Right atrium auricular region (tissue), 2 donors: ENCODE measurements around the gene RASGRP1. TPM values are rescaled to one million over a fixed set of nuclear protein-coding genes. Genes with fewer than 3 reads are reported as not detected.

Experiments used
- DNase-seq: peaks from one replicate; pipeline ENCODE4 v3.0.0-alpha.2; 2019; ENCODE audit warnings: low spot score
- H3K27ac ChIP-seq, 2 donors: fragments of 200-600 bp; sonication (generic); 1 replicate in 1 of 2; 2 replicates in 1 of 2; pipeline ENCODE4 v1.5.1; 2016 to 2019
- H3K27me3 ChIP-seq, 2 donors: fragments of 200-600 bp; sonication (generic); one replicate each; pipeline versions ENCODE4 v1.5.1 to v1.6.0; 2017 to 2019
- H3K36me3 ChIP-seq: fragments of 200-600 bp; sonication (generic); one replicate; pipeline ENCODE4 v1.5.1; 2016
- H3K4me1 ChIP-seq, 2 donors: fragments of 200-600 bp; sonication (generic); one replicate each; pipeline versions ENCODE4 v1.5.1 to v1.6.0; 2017 to 2019
- H3K4me3 ChIP-seq, 2 donors: fragments of 200-600 bp; sonication (generic); 1 replicate in 1 of 2; 2 replicates in 1 of 2; pipeline ENCODE4 v1.5.1; 2017 to 2019; ENCODE audit warnings: mild to moderate bottlenecking in 1 of 2, moderate library complexity in 1 of 2
- H3K9me3 ChIP-seq, 2 donors: fragments of 200-600 bp; sonication (generic); one replicate each; pipeline ENCODE4 v1.5.1; 2019
- total RNA-seq, 2 donors: library from RNA; depleted of rRNA; stranded (reverse); fragments of >200 nt; gene quantifications; one replicate each; pipeline ENCODE4 v1.1.0, GENCODE V29; 2016
- TF ChIP-seq, protein P1 (sequence below), 2 donors: fragments of 200-600 bp; sonication (generic); IDR thresholded peaks; one replicate each; pipeline ENCODE4 v1.5.1; 2019; ENCODE audit warnings: antibody characterized with exemption in 2 of 2

RASGRP1 gene
- total RNA-seq, 2 donors from 2014 or later, result 2.1 to 4.4 TPM

- no peaks in the 10 kb centered on the region for H3K36me3 ChIP-seq
- peaks cover 0 to 2% of the 10 kb centered on the region in 2 donors for H3K4me1 ChIP-seq
- no peak overlapping the region for H3K27ac ChIP-seq
- no peaks in the 10 kb centered on the region for H3K27me3 ChIP-seq
- no peaks in the 10 kb centered on the region for H3K9me3 ChIP-seq
- TF ChIP-seq, protein P1, sequence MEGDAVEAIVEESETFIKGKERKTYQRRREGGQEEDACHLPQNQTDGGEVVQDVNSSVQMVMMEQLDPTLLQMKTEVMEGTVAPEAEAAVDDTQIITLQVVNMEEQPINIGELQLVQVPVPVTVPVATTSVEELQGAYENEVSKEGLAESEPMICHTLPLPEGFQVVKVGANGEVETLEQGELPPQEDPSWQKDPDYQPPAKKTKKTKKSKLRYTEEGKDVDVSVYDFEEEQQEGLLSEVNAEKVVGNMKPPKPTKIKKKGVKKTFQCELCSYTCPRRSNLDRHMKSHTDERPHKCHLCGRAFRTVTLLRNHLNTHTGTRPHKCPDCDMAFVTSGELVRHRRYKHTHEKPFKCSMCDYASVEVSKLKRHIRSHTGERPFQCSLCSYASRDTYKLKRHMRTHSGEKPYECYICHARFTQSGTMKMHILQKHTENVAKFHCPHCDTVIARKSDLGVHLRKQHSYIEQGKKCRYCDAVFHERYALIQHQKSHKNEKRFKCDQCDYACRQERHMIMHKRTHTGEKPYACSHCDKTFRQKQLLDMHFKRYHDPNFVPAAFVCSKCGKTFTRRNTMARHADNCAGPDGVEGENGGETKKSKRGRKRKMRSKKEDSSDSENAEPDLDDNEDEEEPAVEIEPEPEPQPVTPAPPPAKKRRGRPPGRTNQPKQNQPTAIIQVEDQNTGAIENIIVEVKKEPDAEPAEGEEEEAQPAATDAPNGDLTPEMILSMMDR (IDR thresholded peaks at IDR 0.05), result no peak
- DNase-seq, result no peak
- H3K4me3 ChIP-seq, result no peak overlapping the region
These were observed 23.6 kb downstream of the RASGRP1 start for GRCh38 chr15:38541026-38541425.

- H3K27ac ChIP-seq, result no peak overlapping the region
- TF ChIP-seq, protein P1 (IDR thresholded peaks at IDR 0.05), result no peak
- H3K4me3 ChIP-seq, result no peak overlapping the region
- H3K36me3 ChIP-seq, result no peaks in the 10 kb centered on the region
- H3K4me1 ChIP-seq, result peaks cover 0 to 8% of the 10 kb centered on the region in 2 donors
- no peaks in the 10 kb centered on the region for H3K9me3 ChIP-seq
- no peaks in the 10 kb centered on the region for H3K27me3 ChIP-seq
- DNase-seq, result no peak
These were observed 24.1 kb downstream of the RASGRP1 start for GRCh38 chr15:38540510-38540909.

DNA sequence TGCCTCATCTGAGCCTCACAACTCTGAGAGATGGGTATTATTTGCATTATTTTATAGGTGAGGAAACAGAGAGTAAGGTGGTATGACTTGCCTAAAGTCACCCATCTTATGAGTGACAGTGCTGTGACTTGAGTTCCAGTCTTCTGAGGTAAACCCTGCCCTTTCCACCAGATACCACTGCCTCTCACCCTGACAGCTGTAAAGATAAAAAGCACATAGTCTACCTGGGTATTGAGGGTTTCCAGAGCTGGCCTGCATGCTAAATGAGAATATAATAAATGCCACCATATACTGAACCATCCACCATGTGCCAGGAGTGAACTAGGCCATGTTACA lies 25.6 kb downstream of the RASGRP1 start:
- no peak overlapping the region for H3K4me3 ChIP-seq
- H3K9me3 ChIP-seq, result no peaks in the 10 kb centered on the region
- H3K27ac ChIP-seq, result no peak overlapping the region
- no peaks in the 10 kb centered on the region for H3K27me3 ChIP-seq
- H3K4me1 ChIP-seq, result peaks cover 0 to 15% of the 10 kb centered on the region in 2 donors
- no peak for DNase-seq
- no peaks in the 10 kb centered on the region for H3K36me3 ChIP-seq
- TF ChIP-seq, protein P1 (IDR thresholded peaks at IDR 0.05), result no peak

DNA sequence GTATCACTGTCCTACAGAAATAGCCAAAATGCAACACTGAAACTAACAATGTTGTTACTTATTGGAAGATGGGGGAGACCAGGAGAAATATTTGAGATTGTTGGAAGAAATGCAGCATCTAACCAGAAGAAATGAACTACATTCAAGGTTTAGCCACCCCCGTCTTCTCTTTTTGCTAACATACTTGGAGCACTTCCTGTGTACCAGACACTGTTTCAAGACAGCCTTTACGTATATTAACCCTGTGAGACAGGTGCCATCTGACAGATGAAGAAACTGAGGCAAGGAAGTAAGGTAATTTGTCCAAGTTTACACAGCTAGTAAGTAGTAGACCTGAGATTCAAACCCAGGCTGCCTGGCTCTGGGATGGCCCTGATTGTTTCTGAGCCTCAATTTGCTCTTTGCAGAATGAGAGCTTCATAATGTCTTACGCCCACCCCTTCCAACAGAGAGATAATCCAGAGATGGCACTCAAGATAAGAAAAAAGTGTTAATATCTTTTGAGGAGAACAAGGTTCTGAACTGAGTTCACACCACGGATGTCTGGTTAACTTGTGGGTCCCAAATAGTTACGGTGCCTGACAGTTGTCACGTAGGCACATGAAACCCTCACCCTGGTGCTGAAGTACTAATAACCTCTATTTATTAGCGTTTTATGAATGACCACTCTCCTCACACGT lies 26.1 kb downstream of the RASGRP1 start:
- Histone ChIP-seq H3K4me1 (peaks cover 0 to 15% of the 10 kb centered on the region in 2 donors), H3K36me3 (no peaks in the 10 kb centered on the region), H3K9me3 (no peaks in the 10 kb centered on the region), H3K27ac (no peak overlapping the region), H3K4me3 (no peak overlapping the region), H3K27me3 (no peaks in the 10 kb centered on the region)
- no peak for DNase-seq
- TF ChIP-seq, protein P1 (IDR thresholded peaks at IDR 0.05), result no peak

DNA sequence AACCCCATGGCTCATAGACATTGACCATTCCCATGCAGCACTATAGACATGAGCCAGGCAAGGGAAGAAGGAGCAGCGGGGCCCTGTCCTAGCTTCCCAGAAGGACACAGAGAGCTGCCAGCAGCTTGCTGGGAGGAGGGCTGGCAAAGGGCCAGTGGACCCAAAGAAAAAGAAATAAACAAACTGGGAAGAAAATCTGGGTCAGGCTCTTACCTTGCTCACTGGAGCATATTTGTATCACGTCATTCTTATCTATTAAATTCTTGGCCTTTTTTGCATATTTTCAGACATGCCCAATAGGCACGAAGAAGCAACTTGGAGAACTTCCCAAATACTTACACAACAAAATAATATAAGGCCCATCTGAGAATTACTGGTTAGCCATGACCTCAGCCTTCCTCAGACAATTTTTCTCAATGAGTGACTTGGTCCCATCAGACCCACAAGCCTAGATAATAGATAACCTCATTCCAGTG lies 28.4 kb downstream of the RASGRP1 start:
- peak; percentile 65 for DNase-seq
- peak overlapping the region; percentile 1 to 29 for H3K27ac ChIP-seq
- H3K4me1 ChIP-seq, result peaks cover 0 to 15% of the 10 kb centered on the region in 2 donors
- TF ChIP-seq, protein P1 (IDR thresholded peaks at IDR 0.05), result no peak
- H3K9me3 ChIP-seq, result no peaks in the 10 kb centered on the region
- no peak overlapping the region for H3K4me3 ChIP-seq
- no peaks in the 10 kb centered on the region for H3K27me3 ChIP-seq
- no peaks in the 10 kb centered on the region for H3K36me3 ChIP-seq
